Astrocyte (in vitro differentiated cells and primary cell): ENCODE results near the gene SPTLC3. TPM values are rescaled to one million over a fixed set of nuclear protein-coding genes. Genes with fewer than 3 reads are reported as not detected.

ENCODE experiments used
- DNase-seq: peaks from one replicate; pipeline ENCODE4 v3.0.0-alpha.2; 2010; ENCODE audit warnings: low read depth
- FAIRE-seq: peaks from 2 replicates; lab custom pipeline; 2011; peaks lifted over from hg19 to GRCh38; lab: Jason Lieb, UNC
- H2AFZ ChIP-seq: 2 replicates; pipeline ENCODE4 v1.6.0; 2012; ENCODE audit warnings: low read depth, low read length, inconsistent platforms
- H3K27ac ChIP-seq: 2 replicates; pipeline ENCODE4 v1.5.1; 2011; ENCODE audit warnings: low read depth, low read length, inconsistent platforms
- H3K27me3 ChIP-seq: 2 replicates; pipeline ENCODE4 v1.6.0; 2011; ENCODE audit warnings: low read length, inconsistent platforms; ENCODE audit not compliant: insufficient read depth
- H3K36me3 ChIP-seq: 2 replicates; pipeline ENCODE4 v1.5.1; 2011; ENCODE audit warnings: low read length, inconsistent platforms; ENCODE audit not compliant: insufficient read depth
- H3K4me1 ChIP-seq: 2 replicates; pipeline ENCODE4 v1.5.1; 2011; ENCODE audit warnings: low read length, inconsistent platforms; ENCODE audit not compliant: insufficient read depth
- H3K4me2 ChIP-seq: 2 replicates; pipeline ENCODE4 v1.6.0; 2012; ENCODE audit warnings: low read length, inconsistent platforms
- H3K4me3 ChIP-seq: 2 replicates; pipeline ENCODE4 v1.5.1; 2011; ENCODE audit warnings: low read depth, mild to moderate bottlenecking, low read length, inconsistent platforms; ENCODE audit not compliant: insufficient read depth
- H3K79me2 ChIP-seq: 2 replicates; pipeline ENCODE4 v1.6.0; 2012; ENCODE audit warnings: mild to moderate bottlenecking, low read length, inconsistent platforms; ENCODE audit not compliant: insufficient read depth
- H3K9ac ChIP-seq: 2 replicates; pipeline ENCODE4 v1.6.0; 2012; ENCODE audit warnings: mild to moderate bottlenecking, low read length, inconsistent platforms
- H3K9me3 ChIP-seq: 2 replicates; pipeline ENCODE4 v1.5.1; 2012; ENCODE audit warnings: low read depth, mild to moderate bottlenecking, low read length, inconsistent platforms; ENCODE audit not compliant: insufficient read depth
- H4K20me1 ChIP-seq: 2 replicates; pipeline ENCODE4 v1.6.0; 2012; ENCODE audit warnings: low read length, inconsistent platforms; ENCODE audit not compliant: insufficient read depth
- H3K27ac Mint-ChIP-seq: one replicate; pipeline ENCODE4 v1.8.0; 2021; ENCODE audit warnings: mild to moderate bottlenecking, mixed read lengths; ENCODE audit not compliant: unreplicated experiment
- H3K27me3 Mint-ChIP-seq: one replicate; pipeline ENCODE4 v1.8.0; 2021; ENCODE audit warnings: low read depth, mixed read lengths; ENCODE audit not compliant: unreplicated experiment
- H3K36me3 Mint-ChIP-seq: one replicate; pipeline ENCODE4 v1.8.0; 2021; ENCODE audit warnings: low read depth, mixed read lengths; ENCODE audit not compliant: unreplicated experiment
- H3K4me1 Mint-ChIP-seq: one replicate; pipeline ENCODE4 v1.8.0; 2021; ENCODE audit warnings: low read depth, mixed read lengths; ENCODE audit not compliant: unreplicated experiment
- H3K4me3 Mint-ChIP-seq: one replicate; pipeline ENCODE4 v1.8.0; 2021; ENCODE audit warnings: mild to moderate bottlenecking, moderate library complexity, mixed read lengths; ENCODE audit not compliant: unreplicated experiment
- H3K9me3 Mint-ChIP-seq: one replicate; pipeline ENCODE4 v1.8.0; 2021; ENCODE audit warnings: mild to moderate bottlenecking, mixed read lengths; ENCODE audit not compliant: unreplicated experiment
- EZH2 ChIP-seq: IDR thresholded peaks from 2 replicates; pipeline ENCODE4 v1.6.1; 2012; ENCODE audit warnings: mild to moderate bottlenecking, low read length, inconsistent platforms; ENCODE audit not compliant: insufficient read depth
- total RNA-seq: library from RNA; stranded (reverse); gene quantifications from 2 replicates; pipeline ENCODE4 v1.2.1, GENCODE V29; 2021
- TF ChIP-seq, protein P1 (sequence below): IDR thresholded peaks from 2 replicates; pipeline ENCODE4 v1.5.1; 2011; ENCODE audit warnings: low read depth, mild to moderate bottlenecking, inconsistent platforms, low read length, moderate library complexity; ENCODE audit not compliant: insufficient read depth

SPTLC3 gene
- total RNA-seq, 1 donor from 2014 or later, result 5.7 TPM

DNA sequence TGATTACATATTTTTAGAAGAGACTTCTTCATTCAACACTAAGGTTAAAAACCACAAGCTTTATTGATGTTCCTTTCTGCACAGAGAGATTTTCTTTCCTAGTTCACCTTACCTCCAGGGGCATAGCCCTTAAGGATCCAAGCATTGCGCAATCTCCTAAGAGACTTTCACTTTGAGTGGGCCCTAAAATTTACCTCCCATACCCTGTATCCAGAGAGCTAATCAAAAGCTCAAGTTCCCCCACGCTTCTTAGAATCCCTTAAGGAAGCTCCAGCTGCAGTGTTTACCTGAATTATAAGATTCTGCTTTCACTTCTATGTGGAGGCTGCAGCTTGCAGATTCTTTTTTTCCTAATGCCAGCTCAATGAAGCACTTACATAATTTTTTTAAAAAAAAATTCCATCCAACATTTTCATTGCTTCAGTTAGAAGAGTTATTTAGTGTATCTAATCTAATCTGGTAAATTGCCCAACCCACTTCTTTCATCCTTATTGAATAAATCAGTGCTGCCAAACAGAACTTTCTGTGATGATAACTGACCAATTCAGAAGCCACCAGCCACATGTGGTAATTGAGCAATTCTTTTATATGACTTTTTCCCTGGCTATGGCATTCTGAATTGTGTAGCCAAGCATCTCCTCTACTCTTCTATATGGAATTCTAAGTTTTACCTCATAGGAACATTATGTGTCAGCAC is 24.6 kb upstream of the SPTLC3 start:
- TF ChIP-seq EZH2, result no peak
- TF ChIP-seq, protein P1, sequence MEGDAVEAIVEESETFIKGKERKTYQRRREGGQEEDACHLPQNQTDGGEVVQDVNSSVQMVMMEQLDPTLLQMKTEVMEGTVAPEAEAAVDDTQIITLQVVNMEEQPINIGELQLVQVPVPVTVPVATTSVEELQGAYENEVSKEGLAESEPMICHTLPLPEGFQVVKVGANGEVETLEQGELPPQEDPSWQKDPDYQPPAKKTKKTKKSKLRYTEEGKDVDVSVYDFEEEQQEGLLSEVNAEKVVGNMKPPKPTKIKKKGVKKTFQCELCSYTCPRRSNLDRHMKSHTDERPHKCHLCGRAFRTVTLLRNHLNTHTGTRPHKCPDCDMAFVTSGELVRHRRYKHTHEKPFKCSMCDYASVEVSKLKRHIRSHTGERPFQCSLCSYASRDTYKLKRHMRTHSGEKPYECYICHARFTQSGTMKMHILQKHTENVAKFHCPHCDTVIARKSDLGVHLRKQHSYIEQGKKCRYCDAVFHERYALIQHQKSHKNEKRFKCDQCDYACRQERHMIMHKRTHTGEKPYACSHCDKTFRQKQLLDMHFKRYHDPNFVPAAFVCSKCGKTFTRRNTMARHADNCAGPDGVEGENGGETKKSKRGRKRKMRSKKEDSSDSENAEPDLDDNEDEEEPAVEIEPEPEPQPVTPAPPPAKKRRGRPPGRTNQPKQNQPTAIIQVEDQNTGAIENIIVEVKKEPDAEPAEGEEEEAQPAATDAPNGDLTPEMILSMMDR, result no peak
- Mint-ChIP-seq H3K4me1 (no peaks in the 10 kb centered on the region), H3K9me3 (no peaks in the 10 kb centered on the region), H3K27me3 (peaks cover 2% of the 10 kb centered on the region), H3K36me3 (no peaks in the 10 kb centered on the region), H3K4me3 (no peak overlapping the region), H3K27ac (no peak overlapping the region)
- Histone ChIP-seq H3K79me2 (no peaks in the 10 kb centered on the region), H4K20me1 (no peaks in the 10 kb centered on the region), H3K36me3 (no peaks in the 10 kb centered on the region), H3K27ac (no peak overlapping the region), H3K4me2 (no peak overlapping the region), H3K27me3 (no peaks in the 10 kb centered on the region), H3K4me1 (no peaks in the 10 kb centered on the region), H3K9me3 (no peaks in the 10 kb centered on the region), H3K4me3 (no peak overlapping the region), H3K9ac (no peak overlapping the region), H2AFZ (no peak overlapping the region)
- FAIRE-seq (no peak), DNase-seq (peak; percentile 67)

DNA sequence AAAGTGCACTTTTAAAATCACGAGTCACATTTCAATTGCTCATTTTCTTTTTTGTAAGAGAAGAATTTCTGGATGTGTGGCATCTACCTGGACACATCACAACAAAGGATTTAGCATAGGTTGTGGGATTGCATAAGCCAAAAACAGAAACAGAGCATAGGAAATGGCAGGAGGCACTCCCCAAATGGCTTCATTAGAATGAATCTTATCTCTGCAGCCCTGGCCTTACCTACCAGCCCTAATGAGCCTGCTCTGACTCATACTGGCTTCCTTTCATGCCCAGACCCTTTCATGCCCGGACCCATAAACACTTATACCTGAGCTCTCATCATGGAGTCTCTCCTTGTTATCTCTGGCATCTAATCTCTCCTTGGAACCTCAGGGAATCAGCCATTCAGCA is 23.9 kb upstream of the SPTLC3 start:
- Histone ChIP-seq H4K20me1 (no peaks in the 10 kb centered on the region), H3K36me3 (no peaks in the 10 kb centered on the region), H2AFZ (no peak overlapping the region), H3K27me3 (no peaks in the 10 kb centered on the region), H3K27ac (no peak overlapping the region), H3K79me2 (no peaks in the 10 kb centered on the region), H3K4me1 (no peaks in the 10 kb centered on the region), H3K9ac (no peak overlapping the region), H3K4me3 (no peak overlapping the region), H3K9me3 (no peaks in the 10 kb centered on the region), H3K4me2 (no peak overlapping the region)
- TF ChIP-seq EZH2, result no peak
- TF ChIP-seq, protein P1, result no peak
- DNase-seq (no peak), FAIRE-seq (no peak)
- Mint-ChIP-seq H3K27me3 (peaks cover 2% of the 10 kb centered on the region), H3K4me1 (no peaks in the 10 kb centered on the region), H3K4me3 (no peak overlapping the region), H3K36me3 (no peaks in the 10 kb centered on the region), H3K27ac (no peak overlapping the region), H3K9me3 (no peaks in the 10 kb centered on the region)

- no peak for DNase-seq
- H3K9ac ChIP-seq, result no peak overlapping the region
- no peak for FAIRE-seq
- H3K4me1 Mint-ChIP-seq, result no peaks in the 10 kb centered on the region
- H3K9me3 ChIP-seq, result no peaks in the 10 kb centered on the region
- H3K36me3 Mint-ChIP-seq, result no peaks in the 10 kb centered on the region
- H4K20me1 ChIP-seq, result no peaks in the 10 kb centered on the region
- no peaks in the 10 kb centered on the region for H3K36me3 ChIP-seq
- no peaks in the 10 kb centered on the region for H3K79me2 ChIP-seq
- H3K4me2 ChIP-seq, result no peak overlapping the region
- H3K4me3 Mint-ChIP-seq, result no peak overlapping the region
- no peak for TF ChIP-seq EZH2
- TF ChIP-seq, protein P1, result no peak
- no peak overlapping the region for H3K27ac ChIP-seq
- no peak overlapping the region for H2AFZ ChIP-seq
- no peaks in the 10 kb centered on the region for H3K4me1 ChIP-seq
- H3K27me3 Mint-ChIP-seq, result peaks cover 2% of the 10 kb centered on the region
- H3K27me3 ChIP-seq, result no peaks in the 10 kb centered on the region
- H3K27ac Mint-ChIP-seq, result no peak overlapping the region
- no peak overlapping the region for H3K4me3 ChIP-seq
- no peaks in the 10 kb centered on the region for H3K9me3 Mint-ChIP-seq
Measured at GRCh38 chr20:12987261-12987660, 21.5 kb upstream of the SPTLC3 start.
